Astrocyte of the cerebellum (primary cell): ENCODE results near the gene ENTPD6.

Source experiments
- DNase-seq: peaks from one replicate; pipeline ENCODE4 v3.0.0-alpha.2; 2011; ENCODE audit warnings: low read depth
- H3K4me3 ChIP-seq: 2 replicates; pipeline ENCODE4 v1.5.1; 2011; ENCODE audit warnings: mild to moderate bottlenecking, low read depth, low read length, moderate library complexity
- CTCF ChIP-seq: IDR thresholded peaks from 2 replicates; pipeline ENCODE4 v1.5.1; 2012; ENCODE audit warnings: low read length, low read depth, moderate library complexity, mild to moderate bottlenecking; ENCODE audit errors: missing control alignments
- in situ Hi-C: cut with HindIII; loops from 2 replicates; pipeline ENCODE4 v1.10.0; 2017; ENCODE audit warnings: low sequenced_read_pairs

ENTPD6 gene

GRCh38 chr20:25274891-25275812 is 79.6 kb downstream of the ENTPD6 start:
- TF ChIP-seq CTCF: no peak
- DNase-seq: no peak
- in situ Hi-C loops: no loop called here
- no peak overlapping the region for H3K4me3 ChIP-seq

DNA sequence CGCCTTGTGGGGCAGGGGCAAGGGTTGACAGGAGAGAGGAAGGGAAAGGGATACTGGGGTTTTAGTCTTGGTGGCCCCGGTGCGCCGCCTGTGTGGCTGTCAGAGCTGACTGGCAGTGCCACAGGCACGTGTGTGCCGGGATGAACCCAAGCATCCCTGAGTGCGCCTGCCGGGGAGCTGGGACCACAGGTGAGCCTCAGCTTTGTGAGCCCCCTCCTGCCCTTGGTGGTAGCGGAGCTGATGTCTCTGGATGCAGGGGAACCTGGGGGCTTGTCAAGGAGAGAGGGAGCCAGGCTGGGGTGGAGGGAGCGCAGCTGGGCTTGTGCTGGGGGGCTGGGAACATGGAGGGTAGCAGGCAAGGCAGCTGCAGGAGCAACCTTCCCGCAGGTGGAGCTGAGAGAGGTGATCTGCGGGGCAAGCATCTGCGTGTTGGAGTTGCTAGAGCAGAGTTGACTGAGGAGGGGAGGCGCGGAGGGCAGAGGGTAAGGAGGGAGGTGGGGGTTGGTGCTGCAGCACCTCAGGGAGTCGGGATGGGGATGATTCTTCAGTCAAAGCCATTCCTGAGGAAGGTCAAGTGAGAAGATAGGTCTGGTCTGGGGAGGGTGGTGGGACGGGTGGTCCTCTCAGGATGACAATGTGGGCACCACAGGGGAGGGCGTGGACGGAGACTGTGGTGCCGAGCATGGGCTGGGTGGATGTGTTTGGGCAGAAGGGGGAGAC is 80.5 kb downstream of the ENTPD6 start:
- DNase-seq: no peak
- no peak for TF ChIP-seq CTCF
- in situ Hi-C loops: no loop called here
- H3K4me3 ChIP-seq: no peak overlapping the region
